ENCODE data around the gene BANF2.

GRCh38 chr20:17715075-17715474 is 15.3 kb downstream of the BANF2 start:
- TF ChIP-seq CTCF (IDR thresholded peaks at IDR 0.05) (no peak), POLR2A (IDR thresholded peaks at IDR 0.05) (no peak)

Data from suprapubic skin (tissue), 3 donors.